GM10847 (cell line): Measurements from ENCODE around the gene ESPN.

Experiments
- POLR2A ChIP-seq: IDR thresholded peaks from 2 replicates; pipeline ENCODE4 v1.6.1; 2011; ENCODE audit not compliant: insufficient read length; ENCODE audit errors: extremely low read depth

Gene ESPN

GRCh38 chr1:6445062-6445763, 20.6 kb downstream of the ESPN start:
- TF ChIP-seq POLR2A, result no peak

GRCh38 chr1:6446665-6447015, 22.1 kb downstream of the ESPN start:
- no peak for TF ChIP-seq POLR2A

GRCh38 chr1:6447016-6447817, 22.6 kb downstream of the ESPN start:
- TF ChIP-seq POLR2A, result no peak

GRCh38 chr1:6447818-6448748, 23.5 kb downstream of the ESPN start:
- TF ChIP-seq POLR2A, result no peak

- no peak for TF ChIP-seq POLR2A
Measured at GRCh38 chr1:6448749-6449631, 24.4 kb downstream of the ESPN start.

- TF ChIP-seq POLR2A, result no peak
Measured at GRCh38 chr1:6450005-6450450, 25.5 kb downstream of the ESPN start.

- TF ChIP-seq POLR2A, result no peak
Measured at GRCh38 chr1:6450943-6451373, 26.4 kb downstream of the ESPN start.

GRCh38 chr1:6454856-6455751, 30.5 kb downstream of the ESPN start:
- TF ChIP-seq POLR2A, result no peak

- no peak for TF ChIP-seq POLR2A
Measured at GRCh38 chr1:6456800-6457466, 32.4 kb downstream of the ESPN start.

- no peak for TF ChIP-seq POLR2A
Measured at GRCh38 chr1:6459850-6460265, 35.3 kb downstream of the ESPN start.

- TF ChIP-seq POLR2A, result no peak
Measured at GRCh38 chr1:6460301-6461050, 35.9 kb downstream of the ESPN start.

- TF ChIP-seq POLR2A, result no peak
Measured at GRCh38 chr1:6461051-6461530, 36.5 kb downstream of the ESPN start.
